ENCODE results near the gene GUK1.
"Not testable (repeated sequence)": the region's sequence is repeated elsewhere in the genome, so short reads cannot be mapped to it uniquely, and the experiment has no call there.

The GUK1 gene

GRCh38 chr1:228164561-228165371 lies 24.7 kb downstream of the GUK1 start:
- DNase-seq: peak; percentile 45

GRCh38 chr1:228165372-228166169 lies 25.5 kb downstream of the GUK1 start, which contains the start of gene IBA57:
IBA57 (plus strand) TSS chr1:228165804; CDS start chr1:228165817, 13 bp downstream.
- peak; percentile 100 for DNase-seq

GRCh38 chr1:228166170-228166936 lies 26.3 kb downstream of the GUK1 start:
- peak; percentile 84 for DNase-seq

GRCh38 chr1:228168563-228169270 lies 28.6 kb downstream of the GUK1 start:
- no peak for DNase-seq

- DNase-seq: no peak
Measured at GRCh38 chr1:228169345-228169744, 29.3 kb downstream of the GUK1 start.

DNA sequence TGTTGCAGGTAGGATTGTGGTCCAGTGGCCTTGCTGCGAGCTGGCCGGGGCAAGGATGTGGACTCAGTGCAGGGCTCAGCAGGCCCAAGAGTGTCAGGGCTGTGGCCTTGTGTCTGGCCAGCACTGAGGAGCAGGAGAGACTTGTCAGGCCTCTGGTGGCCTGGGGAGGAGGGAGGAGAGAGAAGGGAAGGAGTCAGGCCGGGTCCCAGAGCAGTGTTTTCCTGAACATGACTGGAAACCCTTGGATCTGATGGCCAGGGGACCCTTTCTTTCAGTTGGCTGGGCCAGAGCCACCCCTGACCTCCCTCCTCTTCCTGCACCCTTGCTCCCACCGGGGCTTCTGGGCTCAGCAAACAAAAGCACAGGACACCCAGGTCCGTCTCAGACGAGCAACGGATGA lies 30.6 kb downstream of the GUK1 start:
- DNase-seq: no peak

DNA sequence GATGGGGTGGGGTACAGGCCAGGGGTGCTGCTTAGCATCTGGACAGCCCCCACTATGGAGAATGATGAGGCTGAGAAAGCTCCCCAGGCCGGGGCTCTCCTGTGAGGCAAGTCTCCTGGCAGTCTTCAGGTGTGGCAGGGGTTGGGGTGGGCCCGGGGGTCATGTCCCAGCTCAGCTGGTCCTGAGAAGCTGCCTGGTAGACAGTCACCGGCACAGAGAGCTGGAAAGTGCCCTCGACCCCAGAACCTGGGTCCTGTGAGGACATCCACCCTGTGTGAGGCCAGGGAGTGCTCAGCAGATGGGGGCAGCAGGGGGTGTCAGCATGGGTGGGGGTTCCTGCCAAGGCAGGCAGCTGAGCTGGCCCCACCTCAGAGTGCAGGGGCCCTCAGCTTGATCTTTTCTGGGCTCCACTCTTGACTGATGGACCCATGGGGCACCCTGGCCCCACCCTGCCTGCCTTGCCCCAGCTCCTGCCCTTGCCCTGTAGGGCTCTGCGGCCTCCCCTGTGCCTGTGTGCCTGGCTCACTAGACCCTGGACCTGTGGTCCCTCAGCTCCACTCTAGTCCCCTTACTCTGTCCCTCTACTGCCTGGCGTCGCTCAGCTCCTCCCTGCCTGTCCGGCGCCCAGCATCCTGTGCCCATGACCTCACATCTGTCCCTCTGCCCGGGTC lies 31.3 kb downstream of the GUK1 start:
- no peak for DNase-seq

GRCh38 chr1:228172591-228173527 lies 32.8 kb downstream of the GUK1 start:
- DNase-seq: no peak

DNA sequence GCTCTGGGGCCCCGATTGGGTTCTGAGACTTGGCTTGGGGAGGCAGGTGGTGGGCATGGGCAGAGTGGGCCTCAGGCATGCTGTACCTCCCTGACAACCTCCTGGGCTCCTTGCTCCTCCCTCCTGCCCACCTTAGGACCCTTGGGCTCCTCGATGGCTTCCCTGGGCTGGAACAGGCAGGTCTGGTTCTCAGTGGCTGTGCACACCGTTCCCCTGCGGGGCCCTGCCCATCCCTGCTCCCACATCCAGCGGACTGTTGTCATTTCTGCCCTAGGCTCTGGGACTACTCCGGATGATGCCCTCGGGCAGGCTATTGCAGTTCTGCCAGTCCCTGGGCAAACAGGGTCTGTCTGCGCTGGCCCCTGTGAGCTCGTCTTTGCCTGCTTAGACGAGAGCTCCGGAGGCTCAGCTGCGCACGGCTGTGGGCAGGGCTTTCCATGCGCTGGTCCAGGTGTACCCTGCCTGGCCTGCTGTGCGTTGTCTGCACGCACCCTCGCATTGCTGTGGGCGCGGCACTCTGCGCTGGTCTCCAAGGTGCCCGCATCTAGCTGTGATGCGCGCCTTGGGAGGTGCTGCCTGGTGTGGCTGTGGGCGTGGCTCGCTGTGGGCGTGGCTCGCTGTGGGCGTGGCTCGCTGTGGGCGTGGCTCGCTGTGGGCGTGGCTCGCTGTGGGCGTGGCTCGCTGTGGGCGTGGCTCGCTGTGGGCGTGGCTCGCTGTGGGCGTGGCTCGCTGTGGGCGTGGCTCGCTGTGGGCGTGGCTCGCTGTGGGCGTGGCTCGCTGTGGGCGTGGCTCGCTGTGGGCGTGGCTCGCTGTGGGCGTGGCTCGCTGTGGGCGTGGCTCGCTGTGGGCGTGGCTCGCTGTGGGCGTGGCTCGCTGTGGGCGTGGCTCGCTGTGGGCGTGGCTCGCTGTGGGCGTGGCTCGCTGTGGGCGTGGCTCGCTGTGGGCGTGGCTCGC lies 33.7 kb downstream of the GUK1 start:
- DNase-seq: not testable (repeated sequence)

- peak; percentile 42 for DNase-seq
Measured at GRCh38 chr1:228174482-228175315, 34.6 kb downstream of the GUK1 start.

DNA sequence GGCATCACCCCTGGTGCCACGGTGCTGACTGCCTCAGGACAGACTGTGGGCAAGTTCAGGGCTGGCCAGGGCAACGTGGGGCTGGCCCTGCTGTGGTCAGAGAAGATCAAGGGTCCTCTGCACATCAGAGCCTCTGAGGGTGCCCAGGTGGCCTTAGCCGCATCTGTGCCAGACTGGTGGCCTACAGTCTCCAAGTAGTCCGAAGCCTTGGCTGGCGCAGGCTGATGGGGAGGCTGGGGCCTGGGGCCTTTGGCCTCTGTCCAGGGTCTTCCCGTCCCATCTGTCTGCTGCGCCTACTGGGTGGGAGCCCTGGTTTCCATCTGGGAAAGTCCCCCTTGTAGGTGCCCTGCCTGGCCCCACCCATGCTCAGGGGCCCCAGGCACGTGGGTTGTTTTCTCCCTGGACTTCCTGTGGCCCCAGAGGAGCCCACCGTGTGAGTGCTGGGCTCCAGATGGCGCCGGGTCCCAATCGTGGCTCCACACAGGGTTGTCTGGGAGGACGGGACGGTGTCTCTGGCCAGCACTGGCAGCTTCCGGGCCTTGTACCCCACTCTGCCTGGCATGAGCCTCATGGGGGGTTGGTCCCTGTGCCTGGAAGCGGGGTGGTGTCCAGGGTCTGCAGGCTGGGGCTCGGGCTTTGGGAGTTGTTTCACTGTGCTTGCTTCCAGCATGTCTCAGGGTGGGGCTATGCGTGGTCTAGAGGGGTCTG lies 35.4 kb downstream of the GUK1 start:
- no peak for DNase-seq

- DNase-seq: no peak
Measured at GRCh38 chr1:228176024-228176395, 35.9 kb downstream of the GUK1 start.

DNA sequence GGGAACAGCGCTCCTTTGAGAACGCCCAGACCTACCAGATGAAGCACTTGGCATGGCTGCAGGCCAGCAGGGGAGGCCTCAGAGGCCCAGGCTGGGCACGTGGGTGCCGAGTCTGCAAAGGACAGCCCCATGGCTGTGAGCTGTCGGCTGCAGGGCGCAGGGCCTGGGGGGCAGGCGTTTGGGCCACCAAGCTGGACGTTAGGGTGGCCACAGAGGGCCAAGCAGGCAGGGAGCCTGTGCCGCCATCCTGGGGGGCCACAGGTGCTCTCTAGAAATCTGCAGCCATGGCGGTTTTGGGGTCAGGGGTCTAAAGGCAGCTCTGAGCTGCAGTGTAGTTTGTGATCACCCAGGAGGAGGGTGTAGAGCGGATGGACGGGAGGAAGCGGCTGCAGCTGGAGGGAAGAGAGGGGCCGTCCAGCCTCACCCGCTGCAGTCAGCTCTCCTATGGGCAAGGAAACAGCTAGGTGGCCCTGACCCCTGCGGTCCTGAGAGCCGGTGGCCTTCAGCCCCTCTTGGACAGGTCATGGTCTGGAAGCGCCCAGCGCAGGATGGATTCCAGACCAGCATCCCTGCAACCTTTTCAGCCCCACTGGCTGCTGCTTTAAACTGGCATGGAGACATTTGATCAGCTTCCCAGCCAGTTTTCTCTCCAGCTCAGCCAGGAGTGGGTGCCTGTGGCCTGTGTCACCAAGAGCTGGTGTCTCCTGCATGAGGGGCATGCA lies 36.5 kb downstream of the GUK1 start:
- no peak for DNase-seq

DNA sequence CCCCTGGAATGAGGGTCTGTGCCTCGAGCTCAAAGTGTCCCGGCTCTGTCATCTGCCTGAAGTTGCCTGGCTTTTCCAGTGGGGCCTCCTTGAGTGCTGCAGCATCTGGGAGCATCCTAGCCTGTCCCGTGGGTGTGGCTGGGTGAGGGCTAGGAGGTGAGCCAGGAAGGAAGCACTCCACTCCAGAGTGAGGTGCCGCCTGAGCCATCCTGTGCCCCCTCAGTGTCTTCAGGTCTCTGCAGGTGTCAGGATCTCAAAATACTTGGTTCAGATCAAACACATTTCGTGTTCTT lies 37.0 kb downstream of the GUK1 start:
- DNase-seq: no peak

GRCh38 chr1:228177721-228178710 lies 37.9 kb downstream of the GUK1 start:
- DNase-seq: no peak
